Activated CD4-positive, CD25-positive, alpha-beta regulatory T cell (primary cell): Measurements from ENCODE around the gene SLC39A8.
"Not testable (repeated sequence)": the region's sequence is repeated elsewhere in the genome, so short reads cannot be mapped to it uniquely, and the experiment has no call there.

Experiments
- DNase-seq, 4 experiments: peaks; one replicate each; lab custom pipeline; 2025; lab: John Stamatoyannopoulos, UW

The SLC39A8 gene

DNA sequence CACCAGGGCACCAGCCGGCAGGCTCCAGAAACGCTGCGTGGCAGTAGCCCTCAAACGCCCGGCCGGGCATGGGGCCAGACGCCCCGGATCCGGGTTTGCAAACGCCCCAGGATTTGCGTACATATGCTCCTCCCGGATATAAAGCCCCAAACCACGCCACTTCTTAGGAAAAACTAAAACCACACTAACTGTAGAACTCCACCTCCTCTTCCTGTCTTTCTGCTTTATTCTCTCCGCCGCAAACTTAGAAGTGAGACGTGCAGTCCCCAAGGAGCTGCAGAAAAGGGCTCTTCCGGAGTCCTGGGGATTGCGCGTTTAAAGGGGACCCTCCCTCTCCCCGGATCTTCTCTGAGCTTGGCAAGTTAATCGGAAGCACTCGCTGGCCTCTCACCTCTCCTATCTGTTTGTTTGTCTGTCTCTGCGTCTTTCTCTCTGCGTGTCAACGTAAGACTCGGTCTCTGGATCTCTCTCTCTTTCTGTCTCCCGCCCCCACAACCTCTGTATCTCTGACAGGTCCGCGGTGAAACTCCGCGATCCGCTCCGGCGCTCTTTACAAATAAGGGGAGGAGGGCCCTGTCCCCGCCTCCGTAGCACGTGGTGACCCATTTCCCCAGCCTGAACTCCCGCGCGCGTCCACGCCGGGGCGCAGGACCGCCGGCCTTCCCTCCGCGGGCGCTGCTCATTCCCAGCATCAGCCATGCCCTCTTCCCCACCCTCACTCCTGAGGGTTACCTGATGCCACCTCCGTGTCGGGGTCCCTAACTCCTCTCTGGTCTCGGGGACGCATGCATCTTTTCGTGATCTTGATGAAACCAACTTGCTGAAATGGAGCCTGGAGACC, at the start of gene SLC39A8:
TSS of gene SLC39A8 (minus strand) at position 529 of the 841 bp plus-strand sequence. CDS start 820 bp downstream, outside the sequence.
- DNase-seq: peak; percentile 55 to 70 (median 62)

DNA sequence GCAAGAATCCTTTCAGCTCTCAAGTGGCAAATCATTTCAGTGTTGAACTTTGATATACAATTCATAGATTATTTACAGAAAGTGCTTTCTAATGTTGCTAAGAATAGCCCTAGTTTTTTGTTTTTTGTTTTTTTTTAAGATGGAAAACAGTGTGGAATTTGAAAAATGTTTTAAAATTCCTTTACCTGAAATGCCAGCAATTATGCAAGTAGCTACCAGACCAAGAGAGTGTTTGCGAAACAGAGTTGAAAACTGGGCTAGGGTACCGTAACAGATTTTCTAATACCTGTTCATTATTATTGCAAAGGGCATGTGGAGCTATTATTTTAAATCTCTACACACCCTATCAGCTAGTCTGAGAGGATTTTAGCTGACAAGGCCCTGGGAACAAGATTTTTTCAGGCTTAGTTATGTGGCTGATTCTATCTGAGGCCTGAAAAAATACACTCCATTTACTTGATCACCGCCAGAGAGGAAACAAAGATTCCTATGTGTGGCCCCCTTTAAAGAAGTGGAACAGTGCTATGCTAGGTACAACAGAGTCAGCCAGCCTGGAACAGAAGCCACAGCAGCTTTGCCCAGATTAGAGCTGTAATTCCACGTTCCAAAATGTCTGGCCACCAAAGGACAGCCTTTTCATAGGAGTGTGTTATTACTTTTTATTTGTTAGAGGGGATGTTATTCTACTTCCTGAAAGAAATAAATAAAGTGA, 46.9 kb upstream of the SLC39A8 start:
- no peak for DNase-seq

DNA sequence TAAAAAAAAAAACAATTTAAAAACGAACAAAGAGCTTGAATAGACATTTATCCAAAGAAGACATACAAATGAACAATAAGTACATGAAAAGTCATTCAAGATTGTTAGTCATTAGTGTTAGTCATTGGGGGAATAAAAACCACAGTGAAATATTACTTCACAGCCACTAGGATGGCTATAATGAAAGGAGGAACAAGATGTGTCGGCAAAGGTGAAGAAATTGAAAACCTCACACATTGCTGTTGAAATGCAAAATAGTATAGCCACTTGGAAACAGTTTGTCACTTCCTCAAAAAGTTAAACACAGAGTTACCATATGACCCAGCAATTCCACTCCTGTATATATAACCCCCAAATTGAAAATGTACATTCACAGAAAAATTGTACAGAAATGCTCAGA, 45.2 kb upstream of the SLC39A8 start:
- DNase-seq: no peak

DNA sequence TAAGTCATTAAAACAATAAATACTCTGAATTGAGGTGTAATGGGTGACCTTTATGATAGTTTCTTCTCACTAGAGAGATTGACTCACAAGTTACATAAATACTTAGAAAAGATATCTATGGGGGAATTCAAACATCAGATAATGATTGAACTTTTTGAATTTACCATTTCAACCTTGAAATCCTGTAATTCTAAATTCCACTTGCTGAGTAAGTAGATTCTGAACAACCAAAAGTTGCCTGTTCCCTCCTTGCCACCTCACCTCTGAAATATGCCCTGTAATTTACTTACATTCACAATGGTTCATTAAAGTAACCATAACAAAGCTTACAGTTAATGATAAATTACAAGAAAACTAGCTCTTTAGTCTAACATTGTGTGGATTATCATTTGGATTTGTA, 43.3 kb upstream of the SLC39A8 start:
- DNase-seq: no peak

DNA sequence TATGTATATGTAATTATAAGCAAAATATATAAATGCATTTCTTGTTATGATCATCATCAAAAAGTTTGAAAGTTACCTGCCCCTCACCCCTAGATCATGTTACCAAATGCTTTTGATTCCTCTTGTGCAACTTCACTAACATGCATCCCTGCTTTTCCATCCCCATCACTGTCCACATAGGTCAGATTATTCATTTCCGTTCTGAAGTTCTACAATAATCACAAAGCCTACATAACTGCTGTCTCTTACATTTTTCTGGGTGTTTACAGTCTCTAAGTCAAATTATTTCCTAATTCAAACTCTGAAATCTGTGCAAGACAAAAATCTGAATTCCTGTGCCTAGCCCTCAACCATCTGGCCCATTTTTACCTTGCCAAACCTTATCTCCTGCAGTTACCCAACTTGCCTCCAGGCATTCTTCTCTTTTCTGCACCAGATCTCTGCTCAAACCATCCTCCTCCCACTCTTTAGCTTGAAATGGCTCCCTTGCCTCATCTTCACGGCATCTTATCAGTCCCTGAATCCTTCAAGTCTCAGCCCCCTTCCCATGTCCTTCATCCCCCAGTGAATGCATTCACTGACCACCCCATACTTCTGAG, 42.4 kb upstream of the SLC39A8 start:
- DNase-seq: no peak

DNA sequence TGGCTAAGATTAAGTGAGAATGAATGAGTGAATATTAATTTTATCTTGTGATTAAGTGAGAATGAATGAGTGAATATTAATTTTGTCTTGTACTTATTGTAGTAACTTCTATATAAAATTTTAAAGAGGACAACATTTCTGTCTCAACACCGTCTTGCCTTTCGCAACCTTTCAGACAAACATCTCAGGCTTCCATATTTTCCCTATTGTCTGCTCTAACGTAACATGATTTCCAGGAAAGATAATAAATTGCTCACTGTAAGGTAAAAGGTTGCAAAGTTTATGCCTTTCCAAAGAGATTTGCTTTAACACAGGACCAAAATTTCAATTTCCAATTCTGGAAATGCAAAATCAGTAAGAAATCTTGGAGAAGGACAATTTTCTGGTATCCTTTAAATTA, 41.7 kb upstream of the SLC39A8 start:
- DNase-seq: no peak

DNA sequence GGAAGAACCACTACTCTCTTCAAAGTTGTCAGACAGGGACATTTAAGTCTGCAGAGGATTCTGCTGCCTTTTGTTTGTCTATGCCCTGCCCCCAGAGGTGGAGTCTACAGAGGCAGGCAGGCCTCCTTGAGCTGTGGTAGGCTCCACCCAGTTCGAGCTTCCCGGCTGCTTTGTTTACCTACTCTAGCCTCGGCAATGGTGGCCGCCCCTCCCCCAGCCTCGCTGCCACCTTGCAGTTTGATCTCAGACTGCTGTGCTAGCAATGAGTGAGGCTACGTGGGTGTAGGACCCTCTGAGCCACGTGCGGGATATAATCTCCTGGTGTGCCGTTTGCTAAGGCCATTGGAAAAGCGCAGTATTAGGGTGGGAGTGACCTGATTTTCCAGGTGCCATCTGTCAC, 35.0 kb upstream of the SLC39A8 start:
- not testable (repeated sequence) for DNase-seq

DNA sequence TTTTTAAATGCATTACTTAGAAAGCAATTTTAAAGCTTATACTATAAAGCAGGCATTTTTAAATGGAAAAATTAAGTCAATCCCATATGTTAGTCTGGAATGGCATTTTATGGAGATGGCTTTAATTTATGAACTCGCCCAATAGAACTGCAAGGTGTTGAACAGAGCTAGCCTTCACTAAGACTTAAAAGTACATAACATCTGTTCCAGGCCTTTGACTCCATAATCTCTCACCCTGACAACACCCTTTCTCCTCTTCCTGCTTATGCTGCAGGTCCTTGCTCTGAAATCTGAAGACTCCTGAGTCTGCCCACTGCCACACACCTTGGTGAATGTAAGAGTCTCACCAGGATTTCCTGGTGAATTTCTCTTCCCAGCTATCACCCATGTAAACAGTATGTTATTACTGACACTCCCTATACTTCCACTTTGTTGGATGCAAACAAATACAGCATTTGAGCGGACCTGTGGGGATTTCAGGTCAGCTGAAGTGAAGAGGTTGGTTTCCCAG, 17.7 kb upstream of the SLC39A8 start:
- DNase-seq: no peak

DNA sequence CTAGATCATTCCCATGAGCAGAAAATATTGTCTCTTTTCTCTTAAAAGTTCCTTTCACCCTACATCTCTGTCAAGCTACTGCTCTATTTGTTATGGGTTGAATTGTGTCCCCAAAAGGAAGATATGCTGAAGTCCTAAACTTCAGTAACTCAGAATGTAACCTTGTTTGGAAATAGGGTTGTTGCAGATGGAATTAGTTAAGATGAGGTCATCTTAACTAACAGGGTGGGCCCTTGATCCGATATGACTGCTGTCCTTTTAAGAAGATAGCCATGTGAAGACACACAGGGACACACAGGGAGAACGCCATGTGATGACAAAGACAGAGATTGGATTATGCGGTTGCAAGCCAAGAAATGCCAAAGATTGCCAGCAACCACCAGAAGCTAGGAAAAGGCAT, 12.8 kb upstream of the SLC39A8 start:
- DNase-seq: no peak

DNA sequence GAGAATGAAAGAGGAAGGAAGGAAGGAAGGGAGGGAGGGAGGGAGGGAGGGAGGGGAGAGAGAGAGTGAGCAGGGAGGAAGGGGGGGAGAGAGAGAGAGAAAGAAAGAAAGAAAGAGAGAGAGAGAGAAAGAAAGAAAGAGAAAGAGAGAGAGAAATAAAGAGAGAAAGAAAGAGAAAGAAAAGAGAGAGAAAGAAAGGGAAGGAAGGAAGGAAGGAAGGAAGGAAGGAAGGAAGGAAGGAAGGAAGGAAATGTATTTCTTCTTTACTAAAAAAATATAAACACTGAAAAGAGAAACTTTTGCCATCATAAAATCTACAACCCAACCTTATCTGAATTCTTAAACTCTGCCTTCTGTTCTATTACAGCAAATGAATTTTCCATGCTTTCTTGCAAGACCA, 12.4 kb upstream of the SLC39A8 start:
- not testable (repeated sequence) for DNase-seq

DNA sequence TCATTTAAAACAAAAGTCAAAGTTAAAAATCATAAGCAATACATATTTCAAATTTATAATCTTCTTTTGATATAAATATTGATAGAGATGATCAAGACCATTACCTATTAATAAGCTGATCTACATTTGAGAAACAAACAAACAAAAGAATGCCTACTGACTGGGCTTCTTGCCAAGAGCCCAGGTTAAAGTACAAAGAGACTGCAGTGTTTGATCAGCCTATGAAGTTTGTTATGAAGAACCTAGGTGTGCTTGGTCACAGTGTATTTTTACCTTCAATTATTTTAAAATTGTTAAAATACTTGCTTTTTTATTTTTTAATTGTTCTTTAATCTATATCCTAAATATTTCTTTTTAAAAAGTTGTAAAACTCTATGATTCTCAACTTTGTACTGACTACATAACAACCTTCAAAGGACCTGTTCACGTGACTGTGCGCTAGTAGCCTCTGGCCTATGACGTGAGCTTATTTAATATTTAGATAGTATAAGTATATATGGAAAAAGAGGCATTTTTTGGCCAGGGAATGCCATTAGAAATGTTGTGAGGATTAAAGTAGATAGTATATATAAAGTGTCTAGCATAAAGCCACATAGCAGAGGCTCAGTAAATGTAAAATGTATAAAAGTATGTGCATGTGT, 11.4 kb upstream of the SLC39A8 start:
- DNase-seq: no peak

DNA sequence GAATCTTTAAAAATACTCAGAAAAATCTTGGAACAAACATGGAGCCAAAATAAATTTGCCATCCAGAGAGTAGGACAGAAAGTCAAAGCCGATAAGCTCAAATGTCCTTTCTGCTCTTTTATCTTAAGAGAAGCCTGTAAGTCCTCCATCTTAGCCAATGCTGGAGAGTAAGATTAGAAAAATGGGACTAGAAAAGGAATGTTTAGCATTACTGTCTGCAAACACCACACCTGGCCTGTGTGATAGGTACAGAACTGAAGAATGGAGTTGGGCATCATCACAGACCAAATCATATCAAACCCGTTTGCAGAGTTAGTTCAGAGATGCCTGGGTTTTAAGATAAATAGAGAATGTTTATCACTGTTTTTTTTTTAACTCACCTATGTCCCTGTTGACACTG, 10.5 kb upstream of the SLC39A8 start:
- DNase-seq: no peak

DNA sequence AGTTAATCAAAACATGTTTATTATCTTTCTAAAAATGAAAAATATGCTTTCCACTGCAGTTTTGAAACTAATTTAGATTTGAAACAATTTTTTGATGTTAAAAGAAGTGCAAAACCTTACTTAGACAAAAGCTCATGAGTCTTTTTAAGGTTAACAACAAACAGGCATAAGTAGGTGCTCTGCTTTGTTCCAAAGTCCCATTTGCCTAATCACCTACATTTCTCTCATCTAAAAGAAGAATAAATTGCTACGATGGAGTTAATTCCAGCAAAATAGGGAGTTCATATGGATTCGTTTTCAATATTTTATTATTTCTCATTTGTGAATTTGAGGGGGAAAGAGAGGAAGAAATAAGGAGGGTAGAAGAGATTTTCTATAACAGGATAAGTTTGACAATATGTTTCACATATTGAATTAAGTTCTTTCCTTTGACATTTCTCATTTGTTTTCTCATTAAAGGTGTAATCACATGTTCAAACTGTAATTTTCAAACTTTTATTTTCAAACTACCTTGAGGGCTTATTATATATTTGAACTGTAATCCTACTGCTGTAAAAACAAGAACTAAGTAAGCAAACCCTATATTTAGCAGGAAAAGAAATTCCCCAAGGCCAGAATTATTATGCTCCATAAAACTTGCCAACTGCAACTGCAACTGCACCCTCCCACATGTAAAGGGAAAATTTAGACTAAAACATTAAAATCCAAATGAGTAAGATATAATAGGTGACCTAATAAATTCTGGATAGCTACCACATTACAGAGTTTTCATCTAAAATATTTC, 9.6 kb upstream of the SLC39A8 start:
- DNase-seq: no peak

DNA sequence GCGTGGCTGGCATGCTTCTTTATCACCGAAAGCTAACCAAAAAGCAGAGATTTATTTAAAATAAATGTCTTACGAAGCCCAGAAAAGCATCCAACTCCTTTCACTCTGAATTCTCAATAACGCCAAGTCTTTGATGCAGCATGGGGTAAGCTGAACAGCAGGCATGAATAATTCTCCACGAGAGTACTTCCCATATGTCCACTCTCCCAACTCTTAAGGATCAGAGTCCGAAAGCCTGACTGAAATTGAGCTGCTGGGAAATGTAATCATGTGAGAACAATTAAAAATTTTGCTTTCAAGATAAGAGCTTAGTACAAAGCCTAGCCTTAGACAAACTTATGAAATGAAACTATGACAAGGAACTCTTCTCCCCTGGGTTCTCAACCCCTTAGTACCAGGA, 7.5 kb upstream of the SLC39A8 start:
- DNase-seq: no peak

DNA sequence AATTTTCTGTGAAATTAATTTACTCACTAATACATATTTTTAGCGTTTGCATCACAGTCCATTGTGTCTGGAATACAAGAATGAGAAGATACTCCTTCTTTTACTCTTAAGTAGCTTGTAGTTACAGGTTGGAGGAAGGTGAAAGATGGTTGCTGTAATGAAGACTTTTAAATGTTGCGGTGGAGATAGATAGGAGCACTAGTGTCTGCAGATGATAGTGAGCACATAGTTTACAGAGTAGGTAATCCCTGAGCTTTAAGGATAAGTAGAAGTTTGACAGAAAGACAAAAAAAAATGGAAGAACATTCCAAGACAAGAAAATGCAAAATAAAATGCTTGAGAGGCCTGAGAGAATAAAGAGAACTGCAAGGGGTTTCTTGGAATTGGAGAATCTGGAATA, 5.4 kb upstream of the SLC39A8 start:
- DNase-seq: no peak

DNA sequence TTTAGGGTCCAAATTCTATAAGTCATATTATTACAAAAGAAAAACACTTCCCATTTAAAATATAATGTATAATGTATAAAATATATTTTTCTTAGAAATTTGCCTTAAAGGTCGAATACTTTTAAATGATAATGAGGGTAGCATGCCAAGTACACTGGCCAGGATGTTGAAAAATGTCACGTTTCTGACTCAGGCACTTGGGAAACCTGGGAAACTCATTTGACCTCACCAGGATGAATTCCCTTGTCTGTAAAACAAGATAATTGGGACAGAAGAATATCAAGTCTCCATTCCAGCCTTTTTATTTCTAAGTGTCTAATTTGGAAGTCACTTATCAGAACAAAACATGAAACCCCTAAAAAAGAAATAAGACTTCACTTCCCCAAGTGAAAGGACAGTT, 3.4 kb upstream of the SLC39A8 start:
- no peak for DNase-seq

DNA sequence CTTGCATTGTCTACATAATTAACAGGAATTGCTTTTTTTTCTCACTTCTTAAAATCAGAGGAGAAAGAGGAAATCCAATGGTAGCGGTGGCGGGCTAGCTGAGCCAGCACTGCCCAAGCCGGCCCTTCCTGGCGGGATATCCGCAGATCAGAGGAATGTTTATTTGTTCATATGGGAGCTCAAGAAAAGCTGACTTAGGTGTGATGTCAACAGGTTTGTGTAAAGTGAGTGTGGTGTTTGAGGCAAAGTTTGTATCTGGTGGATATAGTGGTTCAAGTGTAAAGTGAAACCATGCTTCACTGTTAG, 466 bp upstream of the SLC39A8 start:
- no peak for DNase-seq

DNA sequence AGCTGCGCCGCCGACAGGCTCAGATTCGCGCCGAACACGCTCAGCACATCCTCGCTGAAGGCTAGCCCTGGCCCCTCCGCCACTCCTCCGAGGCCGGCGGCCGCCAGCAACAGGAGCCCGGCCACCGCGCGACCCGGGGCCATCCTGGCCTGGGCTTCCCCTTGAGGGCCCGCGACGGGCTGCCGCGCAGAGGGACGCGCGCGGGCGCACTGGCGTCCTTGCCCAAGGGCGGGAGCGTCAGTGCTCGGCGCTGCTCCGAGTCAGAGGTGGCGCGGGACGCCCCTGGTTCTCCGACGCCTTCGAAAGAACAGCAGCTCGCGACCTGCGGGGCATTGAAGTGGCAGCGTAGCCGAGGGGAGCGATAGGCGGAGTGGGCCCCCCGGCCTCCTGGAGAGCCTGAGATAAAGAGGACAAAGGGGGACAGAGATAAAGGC, 745 bp downstream of the SLC39A8 start:
- peak; percentile 36 to 49 (median 42) for DNase-seq

DNA sequence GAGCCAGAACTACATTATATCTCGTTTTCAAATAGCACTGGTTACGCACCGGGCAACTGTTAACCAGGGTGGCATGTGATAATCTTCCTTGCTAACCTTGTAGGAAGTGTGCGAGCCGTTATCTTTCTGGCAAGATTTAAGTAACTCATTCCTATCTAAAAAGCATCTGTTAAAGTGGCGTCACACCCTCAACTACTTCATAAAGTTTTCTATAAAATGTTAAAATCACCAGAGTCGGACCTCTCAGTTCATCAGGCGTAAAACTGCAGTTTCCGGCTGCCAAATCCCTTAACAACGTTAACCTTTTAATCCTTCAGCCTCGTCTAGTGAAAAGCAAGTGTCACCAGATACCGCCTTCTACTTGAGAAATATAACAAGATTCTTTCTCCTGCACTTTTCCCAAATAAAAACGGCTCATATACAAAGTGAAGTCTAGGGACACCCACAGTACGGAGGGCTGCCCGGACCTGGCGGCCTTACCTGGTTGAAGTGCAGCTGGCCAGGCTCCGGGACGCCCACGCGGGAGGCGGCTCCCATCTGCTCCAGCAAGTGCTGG, 1.2 kb downstream of the SLC39A8 start:
- DNase-seq: peak in 1 of 4 experiments; percentile 49

DNA sequence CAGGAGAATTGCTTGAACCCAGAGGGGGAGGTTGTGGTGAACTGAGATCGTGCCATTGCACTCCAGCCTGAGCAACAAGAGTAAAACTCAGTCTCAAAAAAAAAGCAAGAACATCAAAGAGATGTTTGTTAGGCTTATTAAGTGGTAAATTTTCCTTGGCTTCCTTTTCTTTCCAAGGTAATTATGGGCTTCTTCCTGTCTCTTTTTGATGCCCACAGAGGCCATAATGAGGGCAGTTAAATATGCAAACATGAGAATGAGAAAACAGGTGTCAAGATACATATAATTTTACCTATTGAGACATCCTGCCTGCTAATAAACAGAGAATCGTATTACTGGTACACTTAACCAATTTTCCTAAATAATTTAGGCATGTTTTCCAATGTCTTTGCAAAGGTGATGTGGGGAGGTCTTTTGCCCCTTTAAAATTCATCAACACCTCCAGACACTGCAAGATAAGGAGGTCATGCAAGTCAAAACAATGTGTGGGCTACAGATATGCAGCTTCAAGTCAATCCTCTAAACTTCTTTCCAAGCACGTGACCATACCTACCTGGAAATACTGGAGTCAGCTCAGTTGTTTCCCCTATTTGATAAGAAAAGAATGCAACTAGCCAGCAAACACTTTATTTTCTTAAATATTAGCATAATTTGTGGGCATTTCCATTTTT, 2.7 kb downstream of the SLC39A8 start:
- DNase-seq: no peak

DNA sequence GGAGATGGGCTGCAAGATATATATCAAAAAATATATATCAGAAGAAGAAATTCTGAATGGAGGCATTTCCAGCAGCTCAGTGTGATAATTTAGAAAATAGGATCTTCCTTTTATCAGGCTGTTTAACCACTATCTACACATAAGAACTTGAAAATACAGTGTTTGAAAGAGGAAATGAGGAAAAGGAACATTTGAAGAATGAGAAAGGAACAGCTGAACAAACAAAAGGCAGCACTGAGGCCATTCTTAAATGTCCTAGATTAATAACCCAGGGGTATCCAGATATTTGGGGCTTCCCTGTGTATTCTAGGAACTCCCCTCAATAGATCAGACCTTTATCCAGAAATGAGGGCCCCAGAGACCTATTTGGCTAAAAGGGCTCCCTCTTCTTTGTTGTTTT, 4.1 kb downstream of the SLC39A8 start:
- no peak for DNase-seq
